Measurements from ENCODE around the gene AGRP. TPM values are rescaled to one million over a fixed set of nuclear protein-coding genes. Genes with fewer than 3 reads are reported as not detected.

The AGRP gene
- polyA plus RNA-seq, 1 donor, result 0.13 TPM

- Histone ChIP-seq H3K27ac (ENCODE audit: low read length) (peak overlapping the region; percentile 86), H3K27me3 (ENCODE audit: control insufficient read depth, insufficient read depth, low read length) (no peaks in the 10 kb centered on the region), H3K4me1 (ENCODE audit: control insufficient read depth, insufficient read depth, low read length) (peaks cover 64% of the 10 kb centered on the region), H3K36me3 (ENCODE audit: control insufficient read depth, insufficient read depth, low read length) (peaks cover 15% of the 10 kb centered on the region), H3K9me3 (ENCODE audit: control insufficient read depth, low read depth, low read length) (no peaks in the 10 kb centered on the region), H3K4me3 (ENCODE audit: low read length) (no peak overlapping the region)
- WGBS (ENCODE audit: insufficient coverage, low lambda C conversion rate), result 20% methylated on average over 1 of the region's 5 CpGs
- DNase-seq, result no peak
Measured at GRCh38 chr16:67462279-67462655, 21.1 kb downstream of the AGRP start.

- DNase-seq, result peak; percentile 89 to 95
- H3K36me3 ChIP-seq (ENCODE audit: control insufficient read depth, insufficient read depth, low read length), result peaks cover 16% of the 10 kb centered on the region
- H3K27me3 ChIP-seq (ENCODE audit: control insufficient read depth, insufficient read depth, low read length), result no peaks in the 10 kb centered on the region
- peak overlapping the region; percentile 86 for H3K27ac ChIP-seq (ENCODE audit: low read length)
- H3K4me3 ChIP-seq (ENCODE audit: low read length), result no peak overlapping the region
- H3K9me3 ChIP-seq (ENCODE audit: control insufficient read depth, low read depth, low read length), result no peaks in the 10 kb centered on the region
- peaks cover 64% of the 10 kb centered on the region for H3K4me1 ChIP-seq (ENCODE audit: control insufficient read depth, insufficient read depth, low read length)
- WGBS (ENCODE audit: insufficient coverage, low lambda C conversion rate), result no CpG with 5 or more reads among the region's 8 CpGs
Measured at GRCh38 chr16:67461600-67462278, 21.6 kb downstream of the AGRP start.

- Histone ChIP-seq H3K9me3 (ENCODE audit: control insufficient read depth, low read depth, low read length) (no peaks in the 10 kb centered on the region), H3K4me1 (ENCODE audit: control insufficient read depth, insufficient read depth, low read length) (peaks cover 64% of the 10 kb centered on the region), H3K27ac (ENCODE audit: low read length) (peak overlapping the region; percentile 86), H3K4me3 (ENCODE audit: low read length) (no peak overlapping the region), H3K27me3 (ENCODE audit: control insufficient read depth, insufficient read depth, low read length) (no peaks in the 10 kb centered on the region), H3K36me3 (ENCODE audit: control insufficient read depth, insufficient read depth, low read length) (peaks cover 16% of the 10 kb centered on the region)
- no CpG with 5 or more reads among the region's 2 CpGs for WGBS (ENCODE audit: insufficient coverage, low lambda C conversion rate)
- no peak for DNase-seq
Measured at GRCh38 chr16:67460961-67461360, 22.4 kb downstream of the AGRP start.

- no CpG with 5 or more reads among the region's 5 CpGs for WGBS (ENCODE audit: insufficient coverage, low lambda C conversion rate)
Measured at GRCh38 chr16:67460168-67460567, 23.2 kb downstream of the AGRP start.

GRCh38 chr16:67459861-67460150 is 23.5 kb downstream of the AGRP start:
- H3K36me3 ChIP-seq (ENCODE audit: control insufficient read depth, insufficient read depth, low read length), result peaks cover 19% of the 10 kb centered on the region
- H3K4me3 ChIP-seq (ENCODE audit: low read length), result no peak overlapping the region
- H3K9me3 ChIP-seq (ENCODE audit: control insufficient read depth, low read depth, low read length), result no peaks in the 10 kb centered on the region
- no CpG with 5 or more reads among the region's 3 CpGs for whole genome bisulfite sequencing (ENCODE audit: insufficient coverage, low lambda C conversion rate)
- H3K4me1 ChIP-seq (ENCODE audit: control insufficient read depth, insufficient read depth, low read length), result peaks cover 57% of the 10 kb centered on the region
- no peaks in the 10 kb centered on the region for H3K27me3 ChIP-seq (ENCODE audit: control insufficient read depth, insufficient read depth, low read length)
- DNase-seq, result no peak
- peak overlapping the region; percentile 0 for H3K27ac ChIP-seq (ENCODE audit: low read length)

More at GRCh38 chr16:67460168-67460567, 23.2 kb downstream of the AGRP start:
- Histone ChIP-seq H3K27ac (ENCODE audit: low read length) (no peak overlapping the region), H3K4me3 (ENCODE audit: low read length) (no peak overlapping the region), H3K36me3 (ENCODE audit: control insufficient read depth, insufficient read depth, low read length) (peaks cover 16% of the 10 kb centered on the region), H3K27me3 (ENCODE audit: control insufficient read depth, insufficient read depth, low read length) (no peaks in the 10 kb centered on the region), H3K9me3 (ENCODE audit: control insufficient read depth, low read depth, low read length) (no peaks in the 10 kb centered on the region), H3K4me1 (ENCODE audit: control insufficient read depth, insufficient read depth, low read length) (peaks cover 58% of the 10 kb centered on the region)
- no peak for DNase-seq

GRCh38 chr16:67459066-67459860 is 24.1 kb downstream of the AGRP start:
- H3K4me1 ChIP-seq (ENCODE audit: control insufficient read depth, insufficient read depth, low read length), result peaks cover 57% of the 10 kb centered on the region
- WGBS (ENCODE audit: insufficient coverage, low lambda C conversion rate), result no CpG with 5 or more reads among the region's 7 CpGs
- H3K4me3 ChIP-seq (ENCODE audit: low read length), result no peak overlapping the region
- peak overlapping the region; percentile 0 for H3K27ac ChIP-seq (ENCODE audit: low read length)
- DNase-seq, result no peak
- H3K27me3 ChIP-seq (ENCODE audit: control insufficient read depth, insufficient read depth, low read length), result no peaks in the 10 kb centered on the region
- H3K36me3 ChIP-seq (ENCODE audit: control insufficient read depth, insufficient read depth, low read length), result peaks cover 20% of the 10 kb centered on the region
- no peaks in the 10 kb centered on the region for H3K9me3 ChIP-seq (ENCODE audit: control insufficient read depth, low read depth, low read length)

GRCh38 chr16:67458121-67458641 is 25.2 kb downstream of the AGRP start:
- Histone ChIP-seq H3K27ac (ENCODE audit: low read length) (no peak overlapping the region), H3K27me3 (ENCODE audit: control insufficient read depth, insufficient read depth, low read length) (no peaks in the 10 kb centered on the region), H3K4me1 (ENCODE audit: control insufficient read depth, insufficient read depth, low read length) (peaks cover 56% of the 10 kb centered on the region), H3K4me3 (ENCODE audit: low read length) (no peak overlapping the region), H3K9me3 (ENCODE audit: control insufficient read depth, low read depth, low read length) (no peaks in the 10 kb centered on the region), H3K36me3 (ENCODE audit: control insufficient read depth, insufficient read depth, low read length) (peaks cover 24% of the 10 kb centered on the region)
- no peak for DNase-seq
- no CpG with 5 or more reads among the region's 6 CpGs for WGBS (ENCODE audit: insufficient coverage, low lambda C conversion rate)

- no peaks in the 10 kb centered on the region for H3K27me3 ChIP-seq (ENCODE audit: control insufficient read depth, insufficient read depth, low read length)
- H3K4me3 ChIP-seq (ENCODE audit: low read length), result no peak overlapping the region
- H3K27ac ChIP-seq (ENCODE audit: low read length), result no peak overlapping the region
- H3K9me3 ChIP-seq (ENCODE audit: control insufficient read depth, low read depth, low read length), result no peaks in the 10 kb centered on the region
- no peak for DNase-seq
- H3K36me3 ChIP-seq (ENCODE audit: control insufficient read depth, insufficient read depth, low read length), result peaks cover 29% of the 10 kb centered on the region
- H3K4me1 ChIP-seq (ENCODE audit: control insufficient read depth, insufficient read depth, low read length), result peaks cover 53% of the 10 kb centered on the region
- WGBS (ENCODE audit: insufficient coverage, low lambda C conversion rate), result no CpG with 5 or more reads among the region's 7 CpGs
Measured at GRCh38 chr16:67457611-67458010, 25.7 kb downstream of the AGRP start.

- Histone ChIP-seq H3K36me3 (ENCODE audit: control insufficient read depth, insufficient read depth, low read length) (peaks cover 40% of the 10 kb centered on the region), H3K27me3 (ENCODE audit: control insufficient read depth, insufficient read depth, low read length) (no peaks in the 10 kb centered on the region), H3K9me3 (ENCODE audit: control insufficient read depth, low read depth, low read length) (no peaks in the 10 kb centered on the region), H3K27ac (ENCODE audit: low read length) (no peak overlapping the region), H3K4me1 (ENCODE audit: control insufficient read depth, insufficient read depth, low read length) (peaks cover 53% of the 10 kb centered on the region), H3K4me3 (ENCODE audit: low read length) (no peak overlapping the region)
- no peak for DNase-seq
- WGBS (ENCODE audit: insufficient coverage, low lambda C conversion rate), result no CpG with 5 or more reads among the region's 6 CpGs
Measured at GRCh38 chr16:67456391-67457081, 26.8 kb downstream of the AGRP start.

- DNase-seq, result no peak
Measured at GRCh38 chr16:67454852-67455251, 28.5 kb downstream of the AGRP start.

More at GRCh38 chr16:67454852-67455251, 28.5 kb downstream of the AGRP start:
- peaks cover 42% of the 10 kb centered on the region for H3K36me3 ChIP-seq (ENCODE audit: control insufficient read depth, insufficient read depth, low read length)
- no peaks in the 10 kb centered on the region for H3K27me3 ChIP-seq (ENCODE audit: control insufficient read depth, insufficient read depth, low read length)
- WGBS (ENCODE audit: insufficient coverage, low lambda C conversion rate), result no CpG with 5 or more reads among the region's 6 CpGs
- H3K27ac ChIP-seq (ENCODE audit: low read length), result no peak overlapping the region
- peaks cover 40% of the 10 kb centered on the region for H3K4me1 ChIP-seq (ENCODE audit: control insufficient read depth, insufficient read depth, low read length)
- no peaks in the 10 kb centered on the region for H3K9me3 ChIP-seq (ENCODE audit: control insufficient read depth, low read depth, low read length)
- H3K4me3 ChIP-seq (ENCODE audit: low read length), result no peak overlapping the region

Data from large intestine (tissue), 3 donors.